GF-D8 (cell line): ENCODE data around the gene LHFPL6.

Experiments used
- DNase-seq: peaks from one replicate; lab custom pipeline; 2025; lab: John Stamatoyannopoulos, UW

The LHFPL6 gene

DNA sequence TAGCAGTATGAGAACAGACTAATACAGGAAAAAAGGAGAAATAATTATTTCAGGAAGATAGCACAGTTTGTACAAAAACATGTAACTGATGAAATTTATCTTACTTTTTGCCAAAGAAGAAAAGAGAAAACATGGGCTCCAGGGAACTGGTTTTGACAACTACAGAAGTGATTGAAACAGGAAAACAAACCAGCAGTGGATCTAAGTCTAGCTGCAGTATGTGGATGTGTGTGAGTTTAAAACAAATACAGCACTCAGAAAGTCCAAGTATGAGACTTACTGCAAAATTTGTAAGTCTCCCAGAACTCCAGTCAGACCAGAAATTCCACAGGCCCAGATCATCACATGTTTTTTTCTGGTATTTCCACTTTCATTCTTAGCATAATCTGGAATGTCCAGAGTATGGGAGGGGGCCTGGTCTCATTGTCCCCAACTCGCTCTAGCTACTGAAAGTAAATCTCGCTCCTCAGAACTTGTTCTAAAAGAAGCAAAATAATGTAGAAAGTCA is 305.3 kb downstream of the LHFPL6 start:
- no peak for DNase-seq

DNA sequence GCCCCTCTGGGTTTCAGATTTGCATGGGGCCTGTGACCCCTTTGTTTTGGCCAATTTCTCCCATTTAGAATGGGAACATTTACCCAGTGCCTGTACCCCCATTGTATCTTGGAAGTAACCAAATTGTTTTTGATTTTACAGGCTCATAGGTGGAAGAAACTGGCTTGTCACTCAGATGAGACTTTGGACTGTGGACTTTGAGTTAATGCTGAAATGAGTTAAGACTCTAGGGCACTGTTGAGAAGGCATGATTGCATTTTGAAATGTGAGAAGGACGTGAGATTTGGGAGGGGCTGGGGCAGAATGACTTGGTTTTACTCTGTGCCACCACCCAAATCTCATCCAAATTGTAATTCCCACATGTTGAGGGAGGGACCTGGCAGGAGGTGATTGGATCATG is 306.0 kb downstream of the LHFPL6 start:
- DNase-seq, result no peak

DNA sequence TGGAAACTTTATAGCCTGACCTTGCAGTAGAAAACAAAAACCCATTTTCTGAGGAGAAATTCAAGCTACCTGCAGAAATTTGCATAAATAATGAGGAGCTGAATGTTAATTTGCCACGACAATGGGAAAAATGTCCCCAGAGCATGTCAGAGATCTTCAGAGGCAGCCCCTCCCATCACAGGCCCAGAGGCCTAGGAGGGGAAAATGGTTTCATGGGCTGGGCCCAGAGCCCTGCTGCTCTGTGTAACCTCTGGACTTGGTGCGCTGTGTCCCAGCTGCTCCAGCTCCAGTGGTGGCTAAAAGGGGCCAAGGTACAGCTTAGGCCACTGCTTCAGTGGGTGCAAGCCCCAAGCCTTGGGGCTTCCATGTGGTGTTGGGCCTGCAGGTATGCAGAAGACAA is 306.8 kb downstream of the LHFPL6 start:
- DNase-seq, result no peak
